GM18868 (cell line): ENCODE data around the gene VASH2.
"Not testable (repeated sequence)": the region's sequence is repeated elsewhere in the genome, so short reads cannot be mapped to it uniquely, and the experiment has no call there.

Experiments used
- ATAC-seq: cut with Tn5 transposase; IDR thresholded peaks from one replicate; pipeline ENCODE4 v1.9.1; 2021; ENCODE audit warnings: mild to moderate bottlenecking, moderate library complexity; ENCODE audit not compliant: unreplicated experiment

The VASH2 gene

DNA sequence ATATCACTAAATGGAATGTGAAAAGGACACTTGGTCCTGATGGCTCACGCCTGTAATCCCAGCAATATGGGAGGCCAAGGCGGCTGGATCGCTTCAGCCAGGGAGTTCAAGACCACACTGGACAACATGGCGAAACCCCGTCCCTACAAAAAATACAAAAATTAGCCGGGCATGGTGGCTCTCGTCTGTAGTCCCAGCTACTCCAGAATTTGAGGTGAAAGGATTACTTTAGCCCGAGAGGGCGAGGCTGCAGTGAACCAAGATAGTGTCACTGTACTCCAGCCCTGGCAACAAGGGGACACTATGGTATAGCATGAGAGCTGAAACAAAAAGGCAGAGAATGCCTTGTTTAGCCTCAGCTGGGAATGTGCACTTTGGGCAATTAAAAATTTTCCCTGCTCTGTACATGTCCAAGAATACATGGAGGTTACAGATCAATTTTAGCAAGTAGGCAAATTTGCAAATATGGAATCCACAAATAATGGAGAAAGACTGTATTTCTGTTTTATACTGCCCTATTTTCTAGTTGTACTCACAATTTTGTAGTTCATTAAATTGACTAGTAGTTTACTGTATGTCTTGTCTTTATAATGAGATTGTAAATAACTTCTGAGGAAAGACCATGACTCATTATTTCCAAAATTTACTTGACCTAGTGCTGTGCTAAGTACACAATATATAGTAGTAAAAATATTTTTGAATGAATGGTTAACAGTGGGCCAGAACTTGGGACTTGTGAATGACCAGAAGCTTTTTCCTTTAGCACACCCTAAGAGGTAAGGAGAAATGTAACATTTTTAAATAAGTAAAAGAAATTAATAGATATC is 67.3 kb downstream of the VASH2 start:
- no peak for ATAC-seq

DNA sequence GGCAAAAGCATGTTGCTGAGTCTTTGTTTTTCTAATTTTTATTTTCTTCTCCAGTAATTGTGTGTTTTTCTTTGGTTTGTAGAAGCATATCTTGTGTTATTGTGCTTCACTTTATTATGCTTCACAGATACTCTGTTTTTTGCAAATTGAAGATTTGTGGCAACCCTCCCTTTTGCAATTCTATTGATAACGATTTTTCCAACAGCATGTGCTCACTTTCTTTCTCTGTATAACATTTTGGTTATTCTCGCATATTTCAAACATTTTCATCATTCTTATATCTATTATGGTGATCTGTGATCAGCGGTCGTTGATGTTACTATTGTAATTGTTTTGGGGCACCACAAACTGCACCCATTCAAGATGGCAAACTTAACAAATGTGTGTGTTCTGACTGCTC is 69.1 kb downstream of the VASH2 start:
- no peak for ATAC-seq

DNA sequence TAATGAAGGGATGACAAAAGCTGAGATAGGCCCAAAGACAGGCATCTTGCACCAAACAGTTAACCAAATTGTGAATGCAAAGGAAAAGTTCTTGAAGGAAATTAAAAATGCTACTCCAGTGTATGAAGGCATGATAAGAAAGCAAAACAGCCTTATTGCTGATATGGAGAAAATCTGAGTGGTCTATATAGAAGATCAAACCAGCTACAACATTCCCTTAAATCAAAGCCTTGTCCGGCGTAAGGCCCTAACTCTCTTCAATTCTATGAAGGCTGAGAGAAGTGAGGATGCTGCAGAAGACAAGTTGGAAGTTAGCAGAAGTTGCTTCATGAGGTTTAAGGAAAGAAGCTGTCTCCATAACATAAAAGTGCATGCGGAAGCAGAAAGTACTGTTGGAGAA is 69.7 kb downstream of the VASH2 start:
- no peak for ATAC-seq

DNA sequence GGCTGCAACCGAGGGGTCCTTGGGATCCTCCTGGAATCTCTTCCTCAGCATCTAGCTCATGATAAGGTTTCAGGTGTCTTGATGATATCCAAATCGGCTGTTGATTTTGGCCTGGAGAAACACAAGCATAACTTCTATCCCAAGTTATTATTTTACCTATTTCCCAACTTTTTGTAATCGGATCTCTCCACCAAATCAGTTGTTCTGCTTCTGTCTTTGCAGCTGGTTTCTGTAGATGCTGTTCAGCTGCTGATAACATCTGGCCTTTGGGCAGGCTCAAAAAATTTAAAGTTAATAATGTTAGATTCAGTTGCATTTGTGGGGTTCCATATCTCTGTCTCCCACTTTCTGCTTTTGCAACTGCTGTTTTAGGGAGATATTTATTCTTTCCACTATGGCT is 76.7 kb downstream of the VASH2 start:
- not testable (repeated sequence) for ATAC-seq

DNA sequence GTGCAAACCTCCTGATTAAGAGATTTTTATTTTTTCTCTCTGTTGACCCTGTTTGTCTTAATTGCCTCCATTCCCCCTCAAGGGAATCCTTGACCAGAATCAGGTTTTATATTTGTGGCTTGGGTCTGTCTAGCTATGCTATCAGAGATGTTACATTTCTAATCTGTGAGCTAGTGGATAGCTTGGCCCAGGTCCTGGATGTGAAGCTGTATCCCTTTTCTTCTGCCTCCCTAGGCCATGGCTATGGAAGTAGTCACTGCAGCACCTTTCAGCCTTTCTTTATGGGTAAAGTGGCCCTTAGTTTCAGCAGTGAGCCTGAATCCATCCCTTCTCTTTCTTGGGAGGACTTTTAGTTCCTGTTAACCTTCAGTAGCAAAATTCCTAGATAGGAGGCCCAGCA is 82.3 kb downstream of the VASH2 start:
- ATAC-seq = no peak

GRCh38 chr1:213034713-213035112 is 84.4 kb downstream of the VASH2 start:
- no peak for ATAC-seq

DNA sequence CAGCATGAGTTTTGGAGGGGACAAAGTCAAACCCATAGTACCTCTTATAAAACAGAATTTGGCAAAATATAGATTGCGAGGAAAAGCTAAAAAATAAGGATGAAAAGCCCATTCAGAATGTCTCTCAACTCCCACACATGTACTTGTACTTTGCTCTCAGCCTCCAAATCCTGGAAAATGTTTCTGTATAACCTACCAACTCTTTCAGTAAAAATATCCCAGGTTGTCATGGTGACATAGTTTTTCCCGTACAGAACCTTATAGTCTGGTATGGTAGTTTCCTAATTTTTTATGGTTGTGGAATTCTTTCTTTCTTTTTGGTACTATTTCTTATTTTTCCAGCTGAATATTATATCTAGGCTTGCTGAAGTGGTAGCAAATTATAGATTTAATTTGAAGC is 85.2 kb downstream of the VASH2 start:
- no peak for ATAC-seq
